HCEC 1CT (cell line): ENCODE measurements around the gene CD84.
"Not testable (repeated sequence)": the region's sequence is repeated elsewhere in the genome, so short reads cannot be mapped to it uniquely, and the experiment has no call there.

Experiments used
- DNase-seq: peaks from one replicate; pipeline ENCODE4 v3.0.0-alpha.2; 2017

The CD84 gene

DNA sequence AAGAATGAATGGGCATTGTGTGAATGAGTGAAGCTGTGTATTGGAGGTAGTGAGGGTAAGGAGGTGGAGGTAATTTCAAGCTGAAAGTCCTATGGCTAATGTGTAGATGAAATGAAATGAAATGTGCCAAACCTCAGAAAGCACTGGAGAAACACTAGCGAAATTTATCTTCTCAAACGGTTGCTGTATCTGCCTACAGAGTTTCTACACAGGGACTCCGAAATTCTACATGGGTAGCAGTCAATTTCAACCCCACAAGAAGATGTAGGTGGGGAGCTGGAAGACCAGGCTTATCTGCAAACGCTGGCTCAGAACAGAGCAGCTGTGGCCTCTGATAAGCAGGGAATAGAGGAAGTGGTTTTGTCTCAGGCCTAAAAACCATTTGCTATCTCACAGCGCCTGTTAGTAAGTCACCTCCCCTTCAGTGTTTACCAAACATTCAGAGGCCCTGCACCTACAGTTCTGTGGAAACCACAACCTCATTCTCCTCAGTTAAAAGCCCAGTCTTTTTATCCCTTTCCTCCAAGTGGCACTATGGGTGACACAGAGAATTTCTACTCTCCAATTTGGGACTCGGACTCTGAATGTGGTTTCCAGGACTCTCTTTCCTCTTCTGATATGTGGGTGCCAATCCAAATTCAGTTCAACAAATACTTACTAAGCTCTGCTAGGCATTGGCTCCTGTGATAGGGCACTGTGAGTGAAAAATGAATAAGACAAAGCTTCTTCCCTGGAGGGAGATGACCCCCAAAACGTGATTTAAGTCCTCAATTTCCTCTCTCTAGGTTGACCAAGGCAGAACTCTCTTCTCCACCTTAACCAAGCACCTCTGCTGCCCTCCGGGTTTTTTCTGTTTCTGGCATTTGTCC lies 39.1 kb downstream of the CD84 start:
- DNase-seq: no peak

DNA sequence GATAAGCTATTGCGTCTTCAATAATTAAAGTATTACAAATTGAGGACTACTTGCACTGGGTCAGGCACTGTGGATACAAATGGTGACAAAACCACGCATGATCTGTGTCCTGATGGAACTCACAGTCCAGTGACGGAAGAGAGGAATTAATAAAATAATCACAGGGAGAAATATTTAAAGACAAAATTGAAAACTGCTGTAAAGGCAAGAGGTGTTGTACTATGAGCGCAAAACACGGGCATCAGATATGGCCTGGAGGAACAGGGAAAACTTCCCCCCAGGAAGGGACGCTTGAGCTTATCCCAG lies 39.7 kb downstream of the CD84 start:
- no peak for DNase-seq

DNA sequence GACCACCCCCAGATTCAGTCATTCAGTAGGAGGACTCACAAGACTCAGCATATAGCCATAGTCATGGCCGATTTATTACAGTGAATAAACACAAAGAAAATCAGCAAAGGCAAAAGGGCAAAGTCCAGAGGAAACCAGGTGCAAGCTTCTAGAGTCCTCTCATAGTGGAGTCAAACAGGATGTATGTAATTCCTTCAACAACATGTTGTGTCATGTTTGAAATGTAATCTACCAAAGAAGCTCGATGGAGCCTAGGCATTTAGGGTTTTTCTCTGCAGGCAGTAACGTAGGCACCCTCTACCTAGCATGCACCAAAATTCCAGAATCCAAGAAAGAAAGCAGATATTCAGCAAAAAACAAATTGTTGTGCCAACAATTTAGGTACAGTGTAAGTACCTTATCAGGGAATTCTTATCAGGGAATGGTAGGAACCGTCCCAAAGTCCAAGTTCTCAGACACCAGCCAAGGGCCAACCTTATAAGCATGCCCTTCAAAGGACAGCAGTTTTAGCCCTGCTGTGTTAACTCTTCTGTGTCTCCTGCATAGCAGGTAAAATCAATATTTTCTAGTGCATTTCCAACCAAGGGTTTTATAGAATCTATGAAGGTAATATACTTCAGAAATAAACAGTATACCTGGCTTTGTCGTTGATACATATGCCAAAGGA lies 40.2 kb downstream of the CD84 start:
- DNase-seq: no peak

DNA sequence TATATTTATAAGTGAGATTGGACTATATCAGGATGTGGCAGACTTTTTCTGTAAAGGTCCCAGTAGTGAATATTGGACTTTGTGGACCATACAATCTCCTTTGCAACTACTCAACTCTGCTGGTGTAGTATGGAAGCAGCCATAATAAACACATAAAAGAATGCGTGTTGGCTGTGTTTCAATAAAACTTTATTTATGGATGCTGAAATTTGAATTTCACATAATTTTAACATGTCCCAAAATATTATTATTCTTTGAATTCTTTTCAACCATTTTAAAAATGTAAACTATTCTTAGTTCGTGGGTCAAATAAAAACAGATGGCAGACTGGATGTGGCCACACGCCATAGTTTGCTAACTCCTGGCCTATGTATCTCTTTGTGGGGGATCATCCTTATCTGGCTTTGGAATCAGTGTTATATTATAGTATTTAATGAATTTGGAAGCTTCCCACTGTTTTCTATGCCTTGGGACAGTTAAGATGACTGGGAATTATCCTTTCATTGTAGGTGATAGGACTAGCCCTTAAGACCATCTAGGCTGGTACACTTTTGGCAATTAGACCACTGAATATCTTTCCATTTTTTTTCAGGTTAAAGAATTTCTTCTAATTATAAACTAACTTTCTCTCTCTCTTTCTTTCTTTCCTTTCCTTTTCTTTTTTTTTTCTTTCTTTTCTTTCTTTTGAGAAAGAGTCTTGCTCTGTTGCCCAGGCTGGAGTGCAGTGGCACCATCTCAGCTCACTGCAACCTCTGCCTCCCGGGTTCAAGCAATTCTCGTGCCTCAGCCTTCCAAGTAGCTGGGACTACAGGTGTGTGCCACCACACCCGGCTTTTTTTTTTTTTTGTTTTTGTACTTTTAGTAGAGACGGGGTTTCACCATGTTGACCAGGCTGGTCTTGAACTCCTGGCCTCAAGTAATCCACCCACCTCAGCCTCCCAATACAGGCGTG lies 41.3 kb downstream of the CD84 start:
- DNase-seq: no peak

DNA sequence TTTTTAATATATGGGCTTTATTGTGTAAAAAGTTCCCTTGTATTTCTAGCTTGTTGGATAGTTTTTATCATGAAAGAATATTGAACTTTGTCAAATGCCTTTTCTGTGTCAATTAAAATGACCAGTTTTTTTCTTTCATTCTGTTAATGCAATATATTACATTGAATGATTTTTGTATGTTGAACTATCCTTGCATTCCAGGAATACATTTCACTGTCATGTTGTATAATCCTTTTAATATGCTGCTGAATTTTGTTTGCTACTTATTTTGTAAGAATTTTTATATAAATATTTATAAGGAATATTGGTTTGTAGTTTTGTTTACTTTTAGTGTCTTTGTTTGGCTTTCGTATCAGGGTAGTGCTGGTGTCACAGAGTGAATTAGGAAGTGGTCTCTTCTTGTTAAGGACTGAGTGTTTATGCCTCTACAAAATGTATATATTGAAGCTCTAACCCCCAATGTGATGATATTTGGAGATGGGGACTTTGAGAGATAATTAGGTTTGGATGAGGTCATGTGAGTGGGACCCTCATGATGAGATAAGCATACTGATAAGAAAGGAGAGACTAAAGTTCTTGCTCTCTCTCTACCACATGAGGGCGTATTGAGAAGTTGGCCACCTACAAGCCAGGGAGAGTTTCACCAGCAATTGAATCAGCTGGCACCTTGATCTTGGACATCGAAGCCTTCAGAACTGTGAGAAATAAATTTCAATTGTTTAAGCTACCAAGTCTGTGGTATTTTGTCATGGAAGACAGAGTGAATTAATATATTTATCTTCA lies 44.3 kb downstream of the CD84 start:
- no peak for DNase-seq

DNA sequence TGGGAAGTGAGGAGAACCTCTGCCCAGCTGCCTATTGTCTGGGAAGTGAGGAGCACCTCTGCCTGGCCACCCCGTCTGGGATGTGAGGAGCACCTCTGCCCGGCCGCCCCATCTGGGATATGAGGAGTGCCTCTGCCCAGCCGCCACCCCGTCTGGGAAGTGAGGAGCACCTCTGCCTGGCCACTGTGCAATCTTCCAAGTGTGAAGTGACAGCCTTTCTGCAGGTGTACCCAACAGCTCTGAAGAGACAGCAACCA lies 46.8 kb downstream of the CD84 start:
- DNase-seq: not testable (repeated sequence)

DNA sequence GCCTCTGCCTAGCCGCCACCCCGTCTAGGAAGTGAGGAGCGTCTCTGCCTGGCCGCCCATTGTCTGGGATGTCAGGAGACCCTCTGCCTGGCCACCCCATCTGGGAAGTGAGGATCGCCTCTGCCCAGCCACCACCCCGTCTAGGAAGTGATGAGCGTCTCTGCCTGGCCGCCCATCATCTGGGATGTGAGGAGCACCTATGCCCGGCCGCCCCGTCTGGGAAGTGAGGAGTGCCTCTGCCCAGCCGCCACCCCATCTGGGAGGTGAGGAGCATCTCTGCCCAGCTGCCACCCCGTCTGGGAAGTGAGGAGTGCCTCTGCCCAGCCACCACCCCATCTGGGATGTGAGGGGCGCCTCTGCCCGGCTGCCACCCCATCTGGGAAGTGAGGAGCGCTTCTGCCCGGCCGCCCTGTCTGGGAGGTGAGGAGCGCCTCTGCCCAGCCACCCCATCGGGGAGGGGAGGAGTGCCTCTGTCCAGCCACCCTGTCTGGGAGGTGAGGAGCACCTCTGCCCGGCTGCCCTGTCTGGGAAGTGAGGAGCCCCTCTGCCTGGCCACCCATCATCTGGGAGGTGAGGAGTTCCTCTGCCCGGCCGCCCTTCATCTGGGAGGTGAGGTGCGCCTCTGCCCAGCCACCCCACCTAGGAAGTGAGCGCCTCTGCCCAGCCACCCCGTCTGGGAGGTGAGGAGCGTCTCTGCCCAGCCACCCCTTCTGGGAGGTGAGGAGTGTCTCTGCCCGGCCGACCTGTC lies 47.3 kb downstream of the CD84 start:
- not testable (repeated sequence) for DNase-seq

DNA sequence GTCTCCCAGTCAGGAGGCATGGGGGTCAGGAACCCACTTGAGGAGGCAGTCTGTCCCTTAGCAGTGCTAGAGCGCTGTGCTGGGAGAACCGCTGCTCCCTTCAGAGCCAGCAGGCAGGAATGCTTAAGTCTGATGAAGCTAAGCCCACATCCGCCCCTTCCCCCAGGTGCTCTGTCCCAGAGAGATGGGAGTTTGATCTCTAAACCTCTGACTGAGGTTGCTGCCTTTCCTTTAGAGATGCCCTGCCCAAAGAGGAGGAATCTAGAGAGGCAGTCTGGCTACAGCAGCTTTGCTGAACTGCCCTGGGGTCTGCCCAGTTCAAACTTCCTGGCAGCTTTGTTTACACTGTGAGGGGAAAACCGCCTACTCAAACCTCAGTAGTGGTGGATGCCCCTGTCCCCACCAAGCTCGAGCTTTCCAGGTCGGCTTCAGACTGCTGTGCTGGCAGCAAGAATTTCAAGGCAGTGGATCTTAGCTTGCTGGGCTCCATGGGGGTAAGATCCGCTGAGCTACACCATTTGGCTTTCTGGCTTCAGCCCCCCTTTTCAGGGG lies 49.8 kb downstream of the CD84 start:
- DNase-seq: not testable (repeated sequence)

DNA sequence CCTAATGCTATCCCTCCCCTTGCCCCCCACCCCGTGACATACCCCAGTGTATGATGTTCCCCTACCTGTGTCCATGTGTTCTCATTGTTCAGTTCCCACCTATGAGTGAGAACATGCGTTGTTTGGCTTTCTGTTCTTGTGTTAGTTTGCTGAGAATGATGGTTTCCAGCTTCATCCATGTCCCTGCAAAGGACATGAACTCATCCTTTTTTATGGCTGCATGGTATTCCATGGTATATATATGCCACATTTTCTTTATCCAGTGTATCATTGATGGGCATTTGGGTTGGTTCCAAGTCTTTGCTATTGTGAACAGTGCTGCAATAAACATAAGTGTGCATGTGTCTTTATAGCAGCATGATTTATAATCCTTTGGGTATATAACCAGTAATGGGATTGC lies 55.5 kb downstream of the CD84 start:
- DNase-seq: not testable (repeated sequence)

DNA sequence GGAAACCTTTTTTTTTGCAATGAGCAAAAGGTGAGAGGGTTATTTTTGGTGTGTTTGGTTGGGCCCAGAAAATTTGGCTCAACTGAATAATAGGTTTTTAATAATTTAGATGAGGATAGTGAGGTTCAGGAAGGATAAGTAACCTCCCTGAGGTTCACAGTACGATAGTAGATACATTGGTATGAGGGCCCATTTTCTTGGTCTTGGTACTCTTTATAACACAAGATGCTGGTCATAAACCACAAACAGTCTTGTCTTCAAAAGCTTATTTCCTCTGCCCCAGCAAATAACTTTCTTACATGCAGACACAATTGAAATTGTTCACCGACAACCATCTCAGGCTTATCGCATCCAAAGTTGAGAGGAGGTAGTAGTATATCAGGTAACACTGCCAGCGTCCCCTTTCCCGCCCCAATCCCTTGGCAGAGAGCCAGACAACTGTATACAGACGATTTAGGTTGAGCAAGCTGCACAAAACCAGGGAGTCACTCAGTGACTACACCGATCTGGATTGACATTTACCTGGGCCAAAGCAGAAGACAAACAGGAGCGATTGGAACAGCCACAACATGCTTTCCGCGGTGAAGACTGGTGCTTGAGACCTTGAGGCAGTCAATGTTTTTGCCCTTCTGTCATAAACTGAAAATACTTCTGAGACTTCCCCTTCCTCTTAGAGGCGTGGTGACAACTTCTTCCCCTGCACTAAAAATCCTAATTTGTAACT lies 56.5 kb downstream of the CD84 start, which contains the start of gene SLAMF6:
TSS of gene SLAMF6 (minus strand) at position 634 of the 724 bp plus-strand sequence. CDS start at position 571, 63 bp downstream.
- DNase-seq: no peak

DNA sequence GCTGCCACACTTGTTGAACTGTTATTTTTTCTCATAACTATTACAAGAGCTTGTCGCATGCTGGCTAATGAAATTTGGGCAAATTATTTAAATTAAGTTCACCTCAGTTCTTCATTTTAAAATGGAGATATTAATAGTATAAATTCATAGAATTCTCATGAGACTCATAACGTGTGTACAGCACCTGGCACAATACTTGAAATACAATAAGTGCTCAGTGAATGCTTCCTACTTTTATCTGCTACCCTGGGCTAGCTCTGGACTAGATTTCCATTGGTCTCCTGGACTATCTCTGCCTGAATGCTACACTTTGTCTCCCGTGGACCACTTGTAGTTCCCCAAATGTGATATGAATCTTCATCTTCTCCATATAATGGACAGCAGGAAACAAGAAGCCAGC lies 57.2 kb downstream of the CD84 start:
- DNase-seq: no peak

DNA sequence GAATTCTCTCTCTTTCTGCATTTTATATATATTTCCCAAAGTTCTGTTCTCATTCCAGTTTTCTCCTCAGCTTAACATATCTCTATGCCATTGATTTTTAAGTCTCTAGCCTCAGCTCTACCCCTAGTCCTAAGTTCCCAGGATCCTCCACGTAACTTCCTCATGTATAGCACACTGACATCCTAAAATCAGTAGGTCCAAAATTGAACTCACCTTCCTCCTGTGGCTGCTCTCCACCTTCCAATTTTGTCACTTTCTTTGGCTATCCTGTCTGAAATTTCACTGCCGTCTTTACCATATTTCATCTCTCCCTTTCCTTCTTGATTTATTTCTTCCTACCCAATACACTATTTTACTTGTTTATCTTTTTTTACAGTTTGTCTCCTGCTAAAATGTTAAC lies 57.7 kb downstream of the CD84 start:
- DNase-seq: no peak

DNA sequence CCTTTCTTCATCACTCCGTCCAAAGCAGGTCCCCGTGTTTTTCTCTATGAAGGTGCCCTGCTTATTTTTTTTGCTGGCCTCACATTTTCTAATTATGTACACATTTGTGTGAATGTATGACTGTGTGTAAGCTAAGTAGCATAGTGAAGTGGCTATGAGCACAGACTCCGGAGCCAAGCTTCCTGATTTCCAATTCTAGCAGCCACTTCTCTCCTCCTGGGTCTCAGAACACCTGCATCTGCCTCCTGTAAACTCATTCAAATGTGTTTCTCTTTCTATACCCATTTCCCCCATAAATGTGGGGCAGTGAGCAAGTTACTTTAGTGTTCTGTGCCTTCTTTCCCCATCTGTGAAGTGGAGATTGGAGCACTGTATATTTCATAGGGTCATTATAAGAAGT lies 58.3 kb downstream of the CD84 start:
- DNase-seq: no peak

DNA sequence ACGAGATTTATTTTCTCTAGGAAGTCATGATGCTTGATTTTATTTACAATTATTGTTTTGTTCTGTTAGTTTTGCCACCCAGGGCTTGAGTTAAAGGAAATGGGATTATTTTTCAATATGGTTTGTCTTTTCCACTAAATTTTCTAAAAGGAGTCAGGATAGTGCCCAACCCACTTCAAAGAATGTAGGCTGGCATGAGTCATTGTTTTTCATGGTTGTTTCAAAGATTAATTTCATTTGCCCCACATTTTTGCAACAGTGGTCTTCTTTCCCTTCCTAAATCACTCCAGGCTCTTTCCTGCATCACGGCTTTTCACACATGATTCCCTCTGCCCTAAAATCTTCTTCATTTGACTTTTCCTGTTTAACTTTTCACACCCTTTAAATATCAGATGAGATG lies 58.7 kb downstream of the CD84 start:
- DNase-seq: no peak

DNA sequence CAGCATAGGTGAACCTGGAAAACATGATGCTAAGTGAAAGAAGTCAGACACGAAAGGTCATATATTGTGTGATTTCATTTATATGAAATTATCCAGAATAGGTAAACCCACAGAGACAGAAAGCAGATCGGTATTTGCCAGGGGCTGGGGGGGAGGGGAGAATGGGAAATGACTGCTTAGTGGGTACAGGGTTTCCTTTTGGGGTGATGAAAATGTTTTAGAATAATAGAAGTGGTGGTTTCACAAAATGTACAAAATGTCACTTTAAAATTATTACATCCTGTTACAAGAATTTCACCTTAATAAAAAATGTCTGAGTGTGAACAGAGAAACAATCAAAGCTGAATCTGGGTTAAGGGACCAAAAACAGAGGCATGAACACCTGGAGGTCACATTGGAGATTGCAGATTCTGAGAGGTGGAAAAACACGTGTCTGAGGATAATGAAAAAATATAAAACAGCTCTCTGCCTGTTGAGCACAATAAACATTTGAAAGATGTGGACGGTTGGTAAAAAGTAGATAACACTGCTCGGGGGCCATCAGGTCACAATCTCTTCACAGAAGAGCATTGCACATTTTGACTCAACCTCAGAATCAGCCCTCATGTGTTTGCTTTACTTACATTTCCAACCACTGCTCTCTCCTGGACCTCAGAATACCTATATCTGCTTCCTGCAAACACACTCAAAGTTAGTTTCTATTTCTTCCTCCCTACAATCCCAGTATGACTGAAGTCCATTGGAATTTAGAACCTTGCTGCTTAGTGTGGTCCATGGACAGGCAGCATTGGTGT lies 59.5 kb downstream of the CD84 start:
- no peak for DNase-seq

DNA sequence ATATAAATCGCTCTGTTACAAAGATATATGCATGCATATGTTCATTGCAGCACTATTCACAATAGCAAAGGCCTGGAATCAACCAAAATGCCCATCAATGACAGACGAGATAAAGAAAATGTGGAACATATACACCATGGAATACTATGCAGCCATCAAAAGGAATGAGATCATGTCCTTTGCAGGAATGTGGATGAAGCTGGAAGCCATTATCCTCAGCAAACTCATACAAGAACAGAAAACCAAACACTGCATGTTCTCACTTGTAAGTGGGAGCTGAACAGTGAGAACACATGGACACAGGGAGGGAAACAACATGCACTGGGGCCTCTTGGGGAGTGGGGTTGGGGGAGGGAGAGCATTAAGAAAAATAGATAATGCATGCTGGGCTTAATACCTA lies 61.8 kb downstream of the CD84 start:
- not testable (repeated sequence) for DNase-seq

DNA sequence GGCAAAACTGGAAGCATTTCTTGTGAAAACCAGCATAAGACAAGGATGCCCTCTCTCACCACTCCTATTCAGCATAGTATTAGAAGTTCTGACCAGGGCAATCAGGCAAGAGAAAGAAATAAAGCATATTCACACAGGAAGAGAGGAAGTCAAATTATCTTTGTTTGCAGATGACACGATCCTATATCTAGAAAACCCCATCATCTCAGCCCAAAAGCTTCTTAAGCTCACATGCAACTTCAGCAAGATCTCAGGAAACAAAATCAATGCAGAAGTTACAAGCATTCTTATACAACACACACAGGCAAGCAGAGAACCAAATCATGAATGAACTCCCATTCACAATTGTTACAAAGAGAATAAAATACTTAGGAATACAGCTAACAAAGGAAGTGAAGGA lies 63.4 kb downstream of the CD84 start:
- not testable (repeated sequence) for DNase-seq

DNA sequence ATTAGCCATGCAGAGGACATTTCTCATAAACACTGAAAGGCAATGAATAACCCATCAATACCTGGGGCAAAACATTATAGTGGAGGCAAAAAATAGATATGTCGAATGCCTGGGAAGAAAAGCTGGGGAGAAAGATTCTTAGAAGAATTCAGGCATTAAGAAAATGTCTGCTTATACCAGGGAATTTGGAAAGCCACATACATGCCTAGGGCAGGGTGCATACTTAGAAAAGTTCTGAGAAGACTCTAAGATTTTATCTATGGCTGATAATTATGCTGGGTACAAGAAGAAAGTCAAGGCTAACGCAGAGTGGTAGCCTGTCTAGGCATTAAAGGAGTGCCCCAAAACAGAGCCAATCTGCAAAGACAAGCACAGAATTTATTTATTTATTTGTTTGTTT lies 74.6 kb downstream of the CD84 start:
- no peak for DNase-seq

DNA sequence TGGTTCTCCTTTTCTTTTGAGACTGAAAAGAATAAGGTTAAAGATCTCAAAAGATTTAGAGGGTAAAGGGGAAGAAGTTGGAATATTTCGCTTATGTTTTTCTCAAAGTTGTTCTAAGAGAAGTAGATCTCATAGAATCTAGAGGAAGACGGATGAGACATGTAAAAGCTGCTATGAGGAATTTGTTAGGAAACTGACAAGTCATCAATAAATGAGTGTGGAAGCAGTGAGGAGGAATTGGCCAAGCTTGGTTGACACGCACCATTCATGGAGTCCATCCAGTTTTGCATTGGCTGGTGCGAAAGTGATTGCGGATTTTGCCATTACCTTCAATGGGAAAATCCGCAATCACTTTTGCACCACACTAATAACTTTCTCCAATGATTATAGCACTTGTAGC lies 76.2 kb downstream of the CD84 start:
- no peak for DNase-seq

DNA sequence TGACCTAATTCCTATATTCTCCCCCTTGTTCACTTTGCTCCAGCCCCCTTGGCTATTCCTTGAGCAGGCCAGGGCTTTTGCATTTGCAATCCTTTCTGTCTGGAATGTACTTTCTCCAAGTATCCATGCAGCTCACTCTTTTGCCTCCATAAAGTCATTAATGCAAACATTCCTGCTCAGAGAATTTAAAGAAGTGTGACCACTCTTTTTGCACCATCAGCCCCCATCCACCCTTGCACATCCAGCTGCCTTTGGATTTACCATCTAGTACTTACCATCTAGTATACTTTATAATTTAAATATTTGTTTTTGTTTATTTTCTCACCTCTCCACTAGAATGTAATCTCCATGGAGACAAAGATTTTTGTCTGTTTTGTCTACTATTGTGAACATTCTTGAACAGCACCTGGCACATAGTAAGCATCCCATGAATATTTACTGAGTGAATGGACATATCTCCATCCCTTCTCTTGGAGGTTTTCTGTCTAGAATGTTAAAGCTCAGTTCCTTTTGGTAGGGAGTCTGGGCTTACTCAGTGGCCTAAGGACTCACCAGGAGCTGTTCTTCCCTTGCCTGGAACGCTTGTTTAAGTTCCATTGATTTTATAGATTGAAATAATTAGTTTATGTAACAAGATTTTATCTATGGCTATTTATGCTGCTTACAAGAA lies 78.8 kb downstream of the CD84 start:
- DNase-seq: no peak
